Right ventricle myocardium inferior (tissue), 1 donor: ENCODE measurements around the gene DAB1. TPM values are rescaled to one million over a fixed set of nuclear protein-coding genes. Genes with fewer than 3 reads are reported as not detected.
A peak's percentile ranks its signal among the peaks of the same experiment; 100 is the strongest.

Experiments used
- ATAC-seq: fragments of 200-7000 bp; cut with Tn5 transposase; one replicate; pipeline ENCODE4 v1.9.1; 2020; ENCODE audit warnings: mild to moderate bottlenecking, moderate library complexity
- DNase-seq: peaks from one replicate; pipeline ENCODE4 v3.0.0; 2021; ENCODE audit errors: missing footprints
- intact Hi-C: fragments of 100-400 bp; cut with DNase I; formaldehyde crosslinking; loops from one replicate; pipeline ENCODE4 v1.11.0; 2022
- total RNA-seq: library from RNA; stranded (reverse); fragmentation: NEBNext Ultra II Directional; extraction: Animal tissue kit (Norgen Biotek cat#: 25700); gene quantifications from one replicate; pipeline ENCODE4 v1.2.1, GENCODE V29; 2021
- donor health status: DM: no; HTN: yes; CAD: no; lungs with severe emphysema.

The DAB1 gene
- total RNA-seq, 1 donor from 2014 or later: 9.0 TPM

- intact Hi-C loops: no loop called here
- no peak for DNase-seq
- no peak for ATAC-seq
Measured at GRCh38 chr1:57208741-57209302, 215.0 kb downstream of the DAB1 start.

GRCh38 chr1:57206038-57206437, 217.8 kb downstream of the DAB1 start:
- ATAC-seq (no peak), DNase-seq (no peak)

GRCh38 chr1:57204942-57205787, 218.7 kb downstream of the DAB1 start:
- ATAC-seq: no peak
- DNase-seq: no peak
- intact Hi-C loops: no loop called here

More at GRCh38 chr1:57206038-57206437, 217.8 kb downstream of the DAB1 start:
- intact Hi-C loops: no loop called here

- no peak for DNase-seq
- intact Hi-C loops: no loop called here
- no peak for ATAC-seq
Measured at GRCh38 chr1:57204091-57204490, 219.8 kb downstream of the DAB1 start.

GRCh38 chr1:57202241-57202640, 221.6 kb downstream of the DAB1 start:
- ATAC-seq: no peak
- no peak for DNase-seq
- intact Hi-C loops: no loop called here

GRCh38 chr1:57198912-57199311, 224.9 kb downstream of the DAB1 start:
- intact Hi-C loops: no loop called here
- no peak for ATAC-seq
- DNase-seq: no peak

- DNase-seq (no peak), ATAC-seq (no peak)
- intact Hi-C loops: no loop called here
Measured at GRCh38 chr1:57195436-57195941, 228.4 kb downstream of the DAB1 start.

- intact Hi-C loops: no loop called here
- DNase-seq (no peak), ATAC-seq (no peak)
Measured at GRCh38 chr1:57192222-57192621, 231.6 kb downstream of the DAB1 start.

- intact Hi-C loops: no loop called here
- no peak for DNase-seq
- ATAC-seq: no peak
Measured at GRCh38 chr1:57190898-57191297, 233.0 kb downstream of the DAB1 start.

GRCh38 chr1:57188168-57188567, 235.7 kb downstream of the DAB1 start:
- intact Hi-C loops: no loop called here
- DNase-seq: no peak
- no peak for ATAC-seq

GRCh38 chr1:57186455-57186854, 237.4 kb downstream of the DAB1 start:
- DNase-seq (no peak), ATAC-seq (no peak)
- intact Hi-C loops: no loop called here

GRCh38 chr1:57179001-57179400, 244.9 kb downstream of the DAB1 start:
- intact Hi-C loops: no loop called here
- ATAC-seq: no peak

GRCh38 chr1:57175506-57175905, 248.4 kb downstream of the DAB1 start:
- DNase-seq: no peak
- intact Hi-C loops: no loop called here
- no peak for ATAC-seq

More at GRCh38 chr1:57179001-57179400, 244.9 kb downstream of the DAB1 start:
- no peak for DNase-seq

GRCh38 chr1:57172040-57172439, 251.8 kb downstream of the DAB1 start:
- DNase-seq: no peak
- intact Hi-C loops: no loop called here
- ATAC-seq: no peak

GRCh38 chr1:57167997-57168396, 255.9 kb downstream of the DAB1 start:
- ATAC-seq (no peak), DNase-seq (no peak)
- intact Hi-C loops: no loop called here

GRCh38 chr1:57165546-57165945, 258.3 kb downstream of the DAB1 start:
- DNase-seq (no peak), ATAC-seq (no peak)
- intact Hi-C loops: no loop called here

GRCh38 chr1:57164584-57164983, 259.3 kb downstream of the DAB1 start:
- intact Hi-C loops: no loop called here
- ATAC-seq (no peak), DNase-seq (no peak)

- ATAC-seq: no peak
- intact Hi-C loops: no loop called here
- DNase-seq: no peak
Measured at GRCh38 chr1:57163789-57164188, 260.1 kb downstream of the DAB1 start.

GRCh38 chr1:57163325-57163724, 260.5 kb downstream of the DAB1 start:
- intact Hi-C loops: no loop called here
- no peak for DNase-seq
- no peak for ATAC-seq

- no peak for DNase-seq
- ATAC-seq: peak; percentile 56
- intact Hi-C loops: no loop called here
Measured at GRCh38 chr1:57162607-57163261, 261.1 kb downstream of the DAB1 start.
